Body of pancreas (tissue), 4 donors: Measurements from ENCODE around the gene MCAM. TPM values are rescaled to one million over a fixed set of nuclear protein-coding genes. Genes with fewer than 3 reads are reported as not detected.
A peak's percentile ranks its signal among the peaks of the same experiment; 100 is the strongest.

Experiments used
- ATAC-seq: fragments of 150-250 bp; one replicate; pipeline ENCODE4 v1.9.1; 2016
- DNase-seq, 4 donors: peaks; one replicate each; pipeline ENCODE4 v3.0.0-alpha.2; 2019
- H3K27ac ChIP-seq, 4 donors: fragments of 200-600 bp; sonication (generic); 1 replicate in 3 of 4; 2 replicates in 1 of 4; pipeline versions ENCODE4 v1.5.1 to v1.6.1; 2016 to 2019; ENCODE audit warnings: mild to moderate bottlenecking in 1 of 4, mixed read lengths in 1 of 4, moderate library complexity in 1 of 4
- H3K27me3 ChIP-seq, 2 donors: fragments of 200-600 bp; sonication (generic); one replicate each; pipeline ENCODE4 v1.6.0; 2016; ENCODE audit warnings: mild to moderate bottlenecking in 1 of 2
- H3K36me3 ChIP-seq, 2 donors: fragments of 200-600 bp; sonication (generic); replicated peaks in 1 of 2; 2 replicates each; pipeline ENCODE4 v1.5.1; 2016; ENCODE audit warnings: low read depth in 2 of 2; ENCODE audit not compliant: insufficient read depth in 1 of 2
- H3K4me1 ChIP-seq: fragments of 200-600 bp; sonication (generic); one replicate; pipeline ENCODE4 v1.6.0; 2016
- H3K4me3 ChIP-seq, 2 donors: fragments of 200-600 bp; sonication (generic); 1 replicate in 1 of 2; 2 replicates in 1 of 2; pipeline ENCODE4 v1.5.1; 2016 to 2019
- H3K9me3 ChIP-seq, 3 donors: fragments of 200-600 bp; sonication (generic); 1 replicate in 2 of 3; 2 replicates in 1 of 3; pipeline ENCODE4 v1.5.1; 2016
- POLR2A ChIP-seq, 3 donors: fragments of 450-650 bp; IDR thresholded peaks; one replicate each; pipeline ENCODE4 v1.6.1; 2016; ENCODE audit warnings: antibody characterized with exemption in 3 of 3, mild to moderate bottlenecking in 2 of 3
- WGBS, 2 donors: methylation state at CpG; one replicate each; pipeline ENCODE4 v1.1.5; 2017; 5-methylcytosine and 5-hydroxymethylcytosine counted together
- intact Hi-C: fragments of 100-400 bp; cut with DNase I; formaldehyde crosslinking; loops from one replicate; pipeline ENCODE4 v1.15.1; 2023
- total RNA-seq, 2 donors: library from RNA; depleted of rRNA; stranded (reverse); fragments of >200 nt; gene quantifications; one replicate each; pipeline ENCODE4 v1.1.0, GENCODE V29; 2016
- TF ChIP-seq, protein P1 (sequence below), 7 experiments: fragments of 450-650 bp in 4 of 7; fragments of 200-600 bp in 3 of 7; sonication (generic) in 3 of 7; IDR thresholded peaks; one replicate each; pipeline ENCODE4 v1.5.1; 2016 to 2019; ENCODE audit warnings: antibody characterized with exemption in 7 of 7

Gene MCAM
- total RNA-seq, 2 donors from 2014 or later, result 75.0 to 205 TPM

GRCh38 chr11:119322360-119322739 is 5.4 kb upstream of the MCAM start:
- no peak overlapping the region for H3K27ac ChIP-seq

GRCh38 chr11:119320776-119321524 is 4.0 kb upstream of the MCAM start:
- H3K4me1 ChIP-seq, result peaks cover 40% of the 10 kb centered on the region
- ATAC-seq, result peak; percentile 31
- WGBS, 2 donors, result 3 to 5% methylated on average over 12 to 56 of the region's 60 CpGs
- H3K9me3 ChIP-seq, result no peaks in the 10 kb centered on the region
- no peaks in the 10 kb centered on the region for H3K36me3 ChIP-seq
- peak overlapping the region; percentile 1 to 18 for H3K4me3 ChIP-seq
- TF ChIP-seq, protein P1, sequence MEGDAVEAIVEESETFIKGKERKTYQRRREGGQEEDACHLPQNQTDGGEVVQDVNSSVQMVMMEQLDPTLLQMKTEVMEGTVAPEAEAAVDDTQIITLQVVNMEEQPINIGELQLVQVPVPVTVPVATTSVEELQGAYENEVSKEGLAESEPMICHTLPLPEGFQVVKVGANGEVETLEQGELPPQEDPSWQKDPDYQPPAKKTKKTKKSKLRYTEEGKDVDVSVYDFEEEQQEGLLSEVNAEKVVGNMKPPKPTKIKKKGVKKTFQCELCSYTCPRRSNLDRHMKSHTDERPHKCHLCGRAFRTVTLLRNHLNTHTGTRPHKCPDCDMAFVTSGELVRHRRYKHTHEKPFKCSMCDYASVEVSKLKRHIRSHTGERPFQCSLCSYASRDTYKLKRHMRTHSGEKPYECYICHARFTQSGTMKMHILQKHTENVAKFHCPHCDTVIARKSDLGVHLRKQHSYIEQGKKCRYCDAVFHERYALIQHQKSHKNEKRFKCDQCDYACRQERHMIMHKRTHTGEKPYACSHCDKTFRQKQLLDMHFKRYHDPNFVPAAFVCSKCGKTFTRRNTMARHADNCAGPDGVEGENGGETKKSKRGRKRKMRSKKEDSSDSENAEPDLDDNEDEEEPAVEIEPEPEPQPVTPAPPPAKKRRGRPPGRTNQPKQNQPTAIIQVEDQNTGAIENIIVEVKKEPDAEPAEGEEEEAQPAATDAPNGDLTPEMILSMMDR (IDR thresholded peaks at IDR 0.05), result no peak
- peak in 2 of 3 donors; percentile 32 to 33 for TF ChIP-seq POLR2A (IDR thresholded peaks at IDR 0.05)
- H3K27ac ChIP-seq, result peak overlapping the region; percentile 37 to 52 (median 44)
- intact Hi-C loops, result loop anchor here (5.0 kb wide), 1 partner anchor 56 kb away; no protein-coding TSS in a partner anchor
- H3K27me3 ChIP-seq, result no peaks in the 10 kb centered on the region
- DNase-seq, result peak in 3 of 4 donors; percentile 38 to 49 (median 39)

More at GRCh38 chr11:119322360-119322739, 5.4 kb upstream of the MCAM start:
- Histone ChIP-seq H3K27me3 (no peaks in the 10 kb centered on the region), H3K9me3 (no peaks in the 10 kb centered on the region), H3K4me1 (peaks cover 30% of the 10 kb centered on the region), H3K36me3 (no peaks in the 10 kb centered on the region), H3K4me3 (no peak overlapping the region)
- ATAC-seq, result no peak
- WGBS, 2 donors, result 43 to 44% methylated on average over 6 of the region's 6 CpGs
- no peak for TF ChIP-seq POLR2A (IDR thresholded peaks at IDR 0.05)
- TF ChIP-seq, protein P1 (IDR thresholded peaks at IDR 0.05), result peak in 1 of 7 experiments; percentile 3
- no peak for DNase-seq
- intact Hi-C loops, result loop anchor here (5.0 kb wide), 1 partner anchor 55 kb away; no protein-coding TSS in a partner anchor

- TF ChIP-seq POLR2A (IDR thresholded peaks at IDR 0.05), result no peak
- TF ChIP-seq, protein P1 (IDR thresholded peaks at IDR 0.05), result no peak
- H3K36me3 ChIP-seq, result no peaks in the 10 kb centered on the region
- DNase-seq (no peak), ATAC-seq (no peak)
- peaks cover 0 to 4% of the 10 kb centered on the region in 2 donors for H3K27me3 ChIP-seq
- peak overlapping the region in 2 of 4 donors; percentile 47 to 52 for H3K27ac ChIP-seq
- H3K4me3 ChIP-seq, result no peak overlapping the region
- intact Hi-C loops, result loop anchor here (5.0 kb wide), 1 partner anchor 57 kb away; no protein-coding TSS in a partner anchor
- H3K4me1 ChIP-seq, result peaks cover 46% of the 10 kb centered on the region
- WGBS, 2 donors, result 61 to 67% methylated on average over 7 to 16 of the region's 17 CpGs
- H3K9me3 ChIP-seq, result no peaks in the 10 kb centered on the region
Measured at GRCh38 chr11:119320240-119320775, 3.4 kb upstream of the MCAM start.

GRCh38 chr11:119319700-119320239 is 2.8 kb upstream of the MCAM start:
- 64 to 70% methylated on average over 11 of the region's 11 CpGs for WGBS, 2 donors
- intact Hi-C loops, result loop anchor here (5.0 kb wide), 1 partner anchor 58 kb away; no protein-coding TSS in a partner anchor
- peak overlapping the region in 3 of 4 donors; percentile 26 to 66 (median 53) for H3K27ac ChIP-seq
- H3K4me1 ChIP-seq, result peaks cover 51% of the 10 kb centered on the region
- H3K27me3 ChIP-seq, result peaks cover 0 to 7% of the 10 kb centered on the region in 2 donors
- no peak for ATAC-seq
- no peaks in the 10 kb centered on the region for H3K36me3 ChIP-seq
- H3K9me3 ChIP-seq, result no peaks in the 10 kb centered on the region
- TF ChIP-seq, protein P1 (IDR thresholded peaks at IDR 0.05), result no peak
- no peak for TF ChIP-seq POLR2A (IDR thresholded peaks at IDR 0.05)
- no peak for DNase-seq
- H3K4me3 ChIP-seq, result no peak overlapping the region
